SU-DHL-6 (cell line): ENCODE measurements around the gene RILPL1.

Source experiments
- EZH2phosphoT487 ChIP-seq: fragments of 200-600 bp; sonication (generic), shearing (Covaris generic); conservative IDR thresholded peaks from 2 replicates; pipeline ENCODE4 v1.6.1; 2018; ENCODE audit warnings: mild to moderate bottlenecking, antibody characterized with exemption, low read length, moderate library complexity, mixed read lengths
- TF ChIP-seq, protein P1 (sequence below): fragments of 200-600 bp; sonication (generic); IDR thresholded peaks from one replicate; pipeline ENCODE4 v1.5.1; 2017; ENCODE audit warnings: antibody characterized with exemption, mild to moderate bottlenecking, low read length, moderate library complexity; ENCODE audit not compliant: insufficient read depth, poor library complexity, severe bottlenecking

- TF ChIP-seq, protein P1, sequence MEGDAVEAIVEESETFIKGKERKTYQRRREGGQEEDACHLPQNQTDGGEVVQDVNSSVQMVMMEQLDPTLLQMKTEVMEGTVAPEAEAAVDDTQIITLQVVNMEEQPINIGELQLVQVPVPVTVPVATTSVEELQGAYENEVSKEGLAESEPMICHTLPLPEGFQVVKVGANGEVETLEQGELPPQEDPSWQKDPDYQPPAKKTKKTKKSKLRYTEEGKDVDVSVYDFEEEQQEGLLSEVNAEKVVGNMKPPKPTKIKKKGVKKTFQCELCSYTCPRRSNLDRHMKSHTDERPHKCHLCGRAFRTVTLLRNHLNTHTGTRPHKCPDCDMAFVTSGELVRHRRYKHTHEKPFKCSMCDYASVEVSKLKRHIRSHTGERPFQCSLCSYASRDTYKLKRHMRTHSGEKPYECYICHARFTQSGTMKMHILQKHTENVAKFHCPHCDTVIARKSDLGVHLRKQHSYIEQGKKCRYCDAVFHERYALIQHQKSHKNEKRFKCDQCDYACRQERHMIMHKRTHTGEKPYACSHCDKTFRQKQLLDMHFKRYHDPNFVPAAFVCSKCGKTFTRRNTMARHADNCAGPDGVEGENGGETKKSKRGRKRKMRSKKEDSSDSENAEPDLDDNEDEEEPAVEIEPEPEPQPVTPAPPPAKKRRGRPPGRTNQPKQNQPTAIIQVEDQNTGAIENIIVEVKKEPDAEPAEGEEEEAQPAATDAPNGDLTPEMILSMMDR, result no peak
- TF ChIP-seq EZH2phosphoT487, result no peak
Observed at GRCh38 chr12:123472438-123472849, 61.1 kb downstream of the RILPL1 start.
